Lower leg skin (tissue), 4 donors: ENCODE data around the gene UBE2V1. TPM values are rescaled to one million over a fixed set of nuclear protein-coding genes. Genes with fewer than 3 reads are reported as not detected.

Source experiments
- DNase-seq, 2 donors: peaks; one replicate each; pipeline ENCODE4 v3.0.0-alpha.2; 2019; ENCODE audit warnings: low spot score in 2 of 2
- H3K4me3 ChIP-seq: fragments of 200-600 bp; sonication (generic); 2 replicates; pipeline ENCODE4 v1.5.1; 2017; ENCODE audit warnings: mild to moderate bottlenecking, low read depth; ENCODE audit not compliant: poor library complexity, severe bottlenecking
- CTCF ChIP-seq, 3 donors: fragments of 450-650 bp; IDR thresholded peaks; one replicate each; pipeline ENCODE4 v1.5.1; 2016; ENCODE audit warnings: antibody characterized with exemption in 3 of 3, mild to moderate bottlenecking in 3 of 3, moderate library complexity in 2 of 3
- POLR2A ChIP-seq, 2 donors: fragments of 450-650 bp; IDR thresholded peaks; one replicate each; pipeline ENCODE4 v1.6.1; 2016 to 2017; ENCODE audit warnings: antibody characterized with exemption in 2 of 2, mild to moderate bottlenecking in 1 of 2, moderate library complexity in 1 of 2
- WGBS, 2 donors: methylation state at CpG; one replicate each; pipeline ENCODE4 v1.1.5; 2018; 5-methylcytosine and 5-hydroxymethylcytosine counted together
- intact Hi-C: fragments of 100-400 bp; cut with DNase I; formaldehyde crosslinking; loops from one replicate; pipeline ENCODE4 v1.15.0; 2023; ENCODE audit warnings: low total_unique reads
- total RNA-seq, 4 donors: library from RNA; depleted of rRNA; stranded (reverse); fragments of >200 nt; gene quantifications; one replicate each; pipeline ENCODE4 v1.1.0, GENCODE V29; 2016

UBE2V1 gene
- total RNA-seq, 4 donors from 2014 or later, result 50.8 to 105 (median 75.6) TPM

GRCh38 chr20:50144362-50144761, 31.4 kb upstream of the UBE2V1 start:
- intact Hi-C loops, result no loop called here
- H3K4me3 ChIP-seq, result no peak overlapping the region
- TF ChIP-seq CTCF (IDR thresholded peaks at IDR 0.05), result no peak
- no peak for TF ChIP-seq POLR2A (IDR thresholded peaks at IDR 0.05)
- WGBS, 2 donors, result 35 to 36% methylated on average over 4 of the region's 4 CpGs
- peak; percentile 88 to 92 for DNase-seq

GRCh38 chr20:50142812-50143211, 29.9 kb upstream of the UBE2V1 start:
- intact Hi-C loops, result no loop called here
- no peak for TF ChIP-seq CTCF (IDR thresholded peaks at IDR 0.05)
- no peak for TF ChIP-seq POLR2A (IDR thresholded peaks at IDR 0.05)
- H3K4me3 ChIP-seq, result no peak overlapping the region
- DNase-seq, result no peak
- 71 to 73% methylated on average over 6 of the region's 6 CpGs for WGBS, 2 donors

- TF ChIP-seq CTCF (IDR thresholded peaks at IDR 0.05), result no peak
- no peak for TF ChIP-seq POLR2A (IDR thresholded peaks at IDR 0.05)
- DNase-seq, result no peak
- H3K4me3 ChIP-seq, result no peak overlapping the region
- 75 to 84% methylated on average over 12 of the region's 12 CpGs for WGBS, 2 donors
- intact Hi-C loops, result no loop called here
Measured at GRCh38 chr20:50141811-50142561, 29.0 kb upstream of the UBE2V1 start.

- intact Hi-C loops, result no loop called here
- no peak overlapping the region for H3K4me3 ChIP-seq
- no peak for DNase-seq
- TF ChIP-seq CTCF (IDR thresholded peaks at IDR 0.05) (no peak), POLR2A (IDR thresholded peaks at IDR 0.05) (no peak)
- 46 to 81% methylated on average over 6 of the region's 6 CpGs for WGBS, 2 donors
Measured at GRCh38 chr20:50141018-50141675, 28.2 kb upstream of the UBE2V1 start.

GRCh38 chr20:50140339-50140859, 27.4 kb upstream of the UBE2V1 start:
- no peak overlapping the region for H3K4me3 ChIP-seq
- intact Hi-C loops, result no loop called here
- TF ChIP-seq CTCF (IDR thresholded peaks at IDR 0.05) (no peak), POLR2A (IDR thresholded peaks at IDR 0.05) (no peak)
- DNase-seq, result no peak
- WGBS, 2 donors, result 59 to 72% methylated on average over 11 of the region's 11 CpGs
